H1 (cell line): ENCODE data around the gene ARL5C. TPM values are rescaled to one million over a fixed set of nuclear protein-coding genes. Genes with fewer than 3 reads are reported as not detected.
A peak's percentile ranks its signal among the peaks of the same experiment; 100 is the strongest.

Source experiments
- CTCF ChIA-PET: fragments of 300-600 bp; sonication (Branson Sonifier 250); formaldehyde crosslinking; loops from one replicate; lab custom pipeline; 2021; ENCODE audit not compliant: partially characterized antibody; lab: Charles Lee
- POLR2A ChIA-PET: fragments of 300-600 bp; sonication (Branson Sonifier 250); formaldehyde crosslinking; loops from one replicate; lab custom pipeline; 2021; ENCODE audit warnings: inconsistent platforms; ENCODE audit not compliant: partially characterized antibody; lab: Charles Lee
- DNase-seq, 2 experiments: peaks; one replicate each; pipeline versions ENCODE4 v3.0.0 to v3.0.0-alpha.2; 2010 to 2022; ENCODE audit warnings: low spot score in 2 of 2, low read depth in 1 of 2, mixed read lengths in 1 of 2
- FAIRE-seq: peaks from 2 replicates; lab custom pipeline; 2011; peaks lifted over from hg19 to GRCh38; lab: Jason Lieb, UNC
- H2AFZ ChIP-seq: 2 replicates; pipeline ENCODE4 v1.8.1; 2012; ENCODE audit warnings: low read length, inconsistent platforms
- H2AK5ac ChIP-seq: 2 replicates; pipeline ENCODE4 v1.6.1; 2013; ENCODE audit warnings: low read depth, low read length
- H2BK120ac ChIP-seq: replicated peaks from 2 replicates; pipeline ENCODE3; 2013; ENCODE audit warnings: low read depth, low read length, inconsistent platforms
- H2BK12ac ChIP-seq: 2 replicates; pipeline ENCODE4 v1.6.1; 2013; ENCODE audit warnings: low read depth, low read length
- H2BK15ac ChIP-seq: 2 replicates; pipeline ENCODE4 v1.6.1; 2013; ENCODE audit warnings: low read length
- H2BK20ac ChIP-seq: 2 replicates; pipeline ENCODE4 v1.6.1; 2013; ENCODE audit warnings: low read length
- H2BK5ac ChIP-seq: 2 replicates; pipeline ENCODE4 v1.6.1; 2013; ENCODE audit warnings: low read depth, low read length
- H3K14ac ChIP-seq: 2 replicates; pipeline ENCODE4 v1.6.1; 2013; ENCODE audit warnings: inconsistent platforms; ENCODE audit not compliant: insufficient read length
- H3K18ac ChIP-seq: 2 replicates; pipeline ENCODE4 v1.6.1; 2013; ENCODE audit warnings: low read length; ENCODE audit errors: extremely low read depth
- H3K23ac ChIP-seq: 2 replicates; pipeline ENCODE4 v1.6.1; 2013; ENCODE audit warnings: inconsistent platforms; ENCODE audit not compliant: insufficient read length
- H3K23me2 ChIP-seq: 2 replicates; pipeline ENCODE4 v1.6.1; 2013; ENCODE audit warnings: low read depth, low read length
- H3K27ac ChIP-seq: 2 replicates; pipeline ENCODE4 v1.6.1; 2011; ENCODE audit warnings: low read depth, low read length, inconsistent platforms
- H3K27me3 ChIP-seq, 4 experiments: replicated peaks in 1 of 4; 1 replicate in 1 of 4; 2 replicates in 3 of 4; pipeline versions ENCODE4 v1.6.1 to v1.8.1; 2011 to 2013; ENCODE audit warnings: low read length in 3 of 4, mild to moderate bottlenecking in 3 of 4, inconsistent platforms in 2 of 4, mixed read lengths in 2 of 4, moderate library complexity in 1 of 4; ENCODE audit not compliant: control insufficient read depth in 3 of 4, insufficient read depth in 3 of 4; ENCODE audit errors: extremely low read depth in 1 of 4
- H3K36me3 ChIP-seq, 4 experiments: 2 replicates each; pipeline versions ENCODE4 v1.6.1 to v1.8.1; 2011 to 2013; ENCODE audit warnings: mild to moderate bottlenecking in 4 of 4, low read length in 3 of 4, moderate library complexity in 2 of 4, control low read depth in 1 of 4, inconsistent platforms in 1 of 4; ENCODE audit not compliant: insufficient read depth in 4 of 4, control insufficient read depth in 2 of 4
- H3K4ac ChIP-seq: replicated peaks from 2 replicates; pipeline ENCODE3; 2013; ENCODE audit warnings: low read length, low read depth, mixed read lengths, inconsistent platforms; ENCODE audit not compliant: insufficient read length
- H3K4me1 ChIP-seq, 4 experiments: replicated peaks in 1 of 4; 1 replicate in 1 of 4; 2 replicates in 3 of 4; pipeline versions ENCODE4 v1.6.1 to v1.8.1; 2011 to 2013; ENCODE audit warnings: low read length in 3 of 4, inconsistent platforms in 2 of 4, mixed read lengths in 1 of 4; ENCODE audit not compliant: insufficient read depth in 4 of 4, control insufficient read depth in 3 of 4
- H3K4me2 ChIP-seq, 2 experiments: 2 replicates each; pipeline versions ENCODE4 v1.6.1 to v1.8.1; 2011 to 2013; ENCODE audit warnings: low read depth in 2 of 2, low read length in 2 of 2, control low read depth in 1 of 2, inconsistent platforms in 1 of 2, mild to moderate bottlenecking in 1 of 2; ENCODE audit not compliant: insufficient read depth in 1 of 2
- H3K4me3 ChIP-seq, 4 experiments: fragments of 200-600, 300-600 bp in 1 of 4; sonication (generic), shearing (Covaris generic), sonication (Bioruptor Twin) in 1 of 4; 2 replicates each; pipeline versions ENCODE4 v1.5.1 to v1.8.1; 2011 to 2016; ENCODE audit warnings: low read length in 4 of 4, low read depth in 3 of 4, control low read depth in 2 of 4, inconsistent platforms in 2 of 4, mild to moderate bottlenecking in 2 of 4, mixed read lengths in 1 of 4, moderate library complexity in 1 of 4; ENCODE audit not compliant: insufficient read depth in 2 of 4; ENCODE audit errors: extremely low read depth in 1 of 4
- H3K56ac ChIP-seq: replicated peaks from 2 replicates; pipeline ENCODE3; 2013; ENCODE audit warnings: low read depth, mild to moderate bottlenecking, mixed read lengths, low read length, inconsistent platforms; ENCODE audit not compliant: insufficient read length
- H3K79me1 ChIP-seq: 2 replicates; pipeline ENCODE4 v1.6.1; 2013; ENCODE audit warnings: low read depth, low read length, control low read depth
- H3K79me2 ChIP-seq, 2 experiments: 2 replicates each; pipeline versions ENCODE4 v1.6.1 to v1.8.1; 2012 to 2013; ENCODE audit warnings: low read length in 2 of 2, mild to moderate bottlenecking in 2 of 2, inconsistent platforms in 1 of 2; ENCODE audit not compliant: insufficient read depth in 2 of 2, control insufficient read depth in 1 of 2
- H3K9ac ChIP-seq, 4 experiments: replicated peaks in 1 of 4; 1 replicate in 1 of 4; 2 replicates in 3 of 4; pipeline versions ENCODE4 v1.6.1 to v1.8.1; 2011 to 2013; ENCODE audit warnings: low read depth in 3 of 4, low read length in 3 of 4, control low read depth in 2 of 4, mild to moderate bottlenecking in 2 of 4, moderate library complexity in 2 of 4, inconsistent platforms in 1 of 4; ENCODE audit errors: extremely low read depth in 1 of 4
- H3K9me3 ChIP-seq, 2 experiments: 2 replicates each; pipeline versions ENCODE4 v1.6.1 to v1.8.1; 2012 to 2013; ENCODE audit warnings: mild to moderate bottlenecking in 2 of 2, moderate library complexity in 2 of 2, control low read depth in 1 of 2, inconsistent platforms in 1 of 2, low read depth in 1 of 2, low read length in 1 of 2, mixed read lengths in 1 of 2; ENCODE audit not compliant: insufficient read depth in 2 of 2
- H4K20me1 ChIP-seq, 2 experiments: replicated peaks in 1 of 2; 2 replicates each; pipeline versions ENCODE3 to v1.8.1; 2011 to 2013; ENCODE audit warnings: inconsistent platforms in 2 of 2, low read length in 2 of 2, mild to moderate bottlenecking in 1 of 2; ENCODE audit not compliant: insufficient read depth in 2 of 2, control insufficient read depth in 1 of 2
- H4K5ac ChIP-seq: 2 replicates; pipeline ENCODE4 v1.6.1; 2013; ENCODE audit warnings: low read length, low read depth, mixed read lengths, inconsistent platforms; ENCODE audit not compliant: insufficient read length
- H4K8ac ChIP-seq: 2 replicates; pipeline ENCODE4 v1.8.0; 2013; ENCODE audit warnings: mild to moderate bottlenecking, moderate library complexity, low read length, inconsistent platforms; ENCODE audit not compliant: insufficient read depth; ENCODE audit errors: extremely low read depth
- H4K91ac ChIP-seq: replicated peaks from 2 replicates; pipeline ENCODE3; 2013; ENCODE audit warnings: low read length, mixed read lengths, inconsistent platforms; ENCODE audit not compliant: insufficient read length
- BCL11A ChIP-seq, 2 experiments: IDR thresholded peaks; one replicate each; pipeline ENCODE4 v1.6.1; 2011; ENCODE audit warnings: low read depth in 2 of 2, low read length in 2 of 2, mild to moderate bottlenecking in 2 of 2
- CHD1 ChIP-seq: IDR thresholded peaks from 2 replicates; pipeline ENCODE4 v1.6.1; 2012; ENCODE audit warnings: low read depth, low read length, improper control_type of control experiment
- CREB1 ChIP-seq: IDR thresholded peaks from 2 replicates; pipeline ENCODE4 v1.6.1; 2012; ENCODE audit warnings: inconsistent platforms
- CTBP2 ChIP-seq: IDR thresholded peaks from 2 replicates; pipeline ENCODE4 v1.7.0; 2011; ENCODE audit warnings: borderline replicate concordance, mild to moderate bottlenecking, moderate library complexity, mixed read lengths, low read length; ENCODE audit not compliant: insufficient read depth, insufficient read length
- HDAC2 ChIP-seq, 2 experiments: fragments of 300-600 bp in 1 of 2; sonication (generic) in 1 of 2; IDR thresholded peaks; 2 replicates each; pipeline ENCODE4 v1.6.1; 2011 to 2012; ENCODE audit warnings: low read depth in 2 of 2, low read length in 2 of 2, mild to moderate bottlenecking in 2 of 2, moderate library complexity in 2 of 2, borderline replicate concordance in 1 of 2, inconsistent platforms in 1 of 2
- KDM1A ChIP-seq: fragments of 200-600, 300-600 bp; sonication (generic); IDR thresholded peaks from 2 replicates; pipeline ENCODE4 v1.7.1; 2016; ENCODE audit warnings: mild to moderate bottlenecking, low read length, borderline replicate concordance
- KDM4A ChIP-seq: IDR thresholded peaks from one replicate; pipeline ENCODE4 v1.7.1; 2012; ENCODE audit warnings: low read depth, mild to moderate bottlenecking, moderate library complexity, low read length, inconsistent platforms; ENCODE audit not compliant: severe bottlenecking
- POLR2AphosphoS5 ChIP-seq: IDR thresholded peaks from 2 replicates; pipeline ENCODE4 v1.6.1; 2011; ENCODE audit warnings: low read depth, low read length
- SIRT6 ChIP-seq: IDR thresholded peaks from one replicate; pipeline ENCODE4 v1.7.1; 2012; ENCODE audit warnings: low read length, inconsistent platforms
- TAF1 ChIP-seq: IDR thresholded peaks from 2 replicates; pipeline ENCODE4 v1.6.1; 2011; ENCODE audit warnings: mild to moderate bottlenecking, low read depth, low read length
- WGBS, 2 experiments: shearing (Covaris generic) in 1 of 2; methylation state at CpG; one replicate each; pipeline versions ENCODE4 v1.1.6 to v1.1.7; 2013 to 2015; ENCODE audit warnings: low lambda C conversion rate in 2 of 2, mixed read lengths in 2 of 2, inconsistent platforms in 1 of 2, low coverage in 1 of 2, missing lambda C conversion rate in 1 of 2; ENCODE audit not compliant: insufficient replicate concordance in 2 of 2, insufficient coverage in 1 of 2, insufficient read length in 1 of 2; ENCODE audit errors: extremely low coverage in 1 of 2, missing lambda C conversion rate in 1 of 2; 5-methylcytosine and 5-hydroxymethylcytosine counted together
- polyA plus RNA-seq, 7 experiments: library from polyadenylated mRNA; depleted of rRNA in 3 of 7; stranded (reverse) in 5 of 7; unstranded in 2 of 7; fragments of >200 nt in 5 of 7; fragments of 200-250 nt in 2 of 7; gene quantifications; 1 replicate in 5 of 7; 2 replicates in 1 of 7; 4 replicates in 1 of 7; pipeline versions ENCODE4 v1.2.1 to v1.2.3, GENCODE V29; 2011 to 2013; ENCODE audit warnings: missing spikeins in 2 of 7, mixed read lengths in 2 of 7
- total RNA-seq: library from RNA; stranded (reverse); fragmentation: NEBNext Ultra II Directional; extraction: Animal tissue kit (Norgen Biotek cat#: 25700); gene quantifications from 2 replicates; pipeline ENCODE4 v1.2.1, GENCODE V29; 2021

The ARL5C gene
- total and polyA plus RNA-seq, 2 of the 8 experiments (the other 6 are each of a cell fraction or from before 2014, with no cell fraction given), result not detected

DNA sequence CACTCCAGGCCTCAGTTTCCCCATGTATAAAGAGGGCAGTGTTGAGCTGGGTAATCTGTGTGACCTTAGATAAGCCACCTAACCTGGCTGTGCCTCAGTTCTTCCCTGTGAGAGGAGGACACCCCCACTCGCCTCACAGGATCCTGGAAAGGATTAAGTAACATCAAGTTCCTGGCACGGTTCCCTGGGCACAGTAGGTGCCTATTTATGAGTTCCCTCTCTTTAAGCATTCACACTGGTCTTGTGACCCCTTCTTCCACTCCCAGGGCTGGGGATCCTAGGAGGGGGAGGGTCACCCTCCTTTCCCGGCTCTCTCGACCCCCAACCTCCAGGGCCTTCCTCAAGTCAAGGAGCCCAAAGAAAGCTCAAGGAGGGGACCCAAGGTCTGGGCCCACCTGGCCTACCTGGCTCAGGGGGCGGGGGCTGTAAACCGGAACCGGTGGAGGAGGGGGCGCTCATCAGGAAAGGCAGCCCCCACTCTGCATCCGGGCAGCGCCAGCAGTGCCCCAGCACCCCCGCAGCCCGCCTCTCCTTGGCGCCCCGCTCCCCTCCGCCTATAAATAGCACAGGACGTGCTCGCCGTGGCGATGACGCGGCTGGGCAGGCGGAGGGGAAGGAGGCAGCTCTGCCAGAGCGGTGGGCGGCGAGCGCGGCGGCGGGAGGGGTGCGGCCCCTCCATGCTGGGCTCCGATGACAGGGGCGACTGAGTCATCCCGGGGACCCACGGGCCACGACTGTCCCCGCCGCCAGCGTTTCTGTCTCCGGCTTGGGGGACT, 43.5 kb upstream of the ARL5C start:
- H3K79me2 ChIP-seq, result no peaks in the 10 kb centered on the region
- peak overlapping the region; percentile 92 for H2BK20ac ChIP-seq
- no peak overlapping the region for H3K14ac ChIP-seq
- 9% methylated on average over 25 of the region's 39 CpGs; no CpG with 5 or more reads in 1 of the 2 experiments for WGBS, 2 experiments
- peak overlapping the region; percentile 78 for H4K8ac ChIP-seq
- peak overlapping the region; percentile 68 to 85 for H3K4me2 ChIP-seq
- peaks cover 3 to 8% (median 7%) of the 10 kb centered on the region in 4 experiments; a peak in 6 of 8 replicates for H3K36me3 ChIP-seq
- H3K56ac ChIP-seq, result peak overlapping the region; percentile 22
- H2AK5ac ChIP-seq, result 0 out of 2 replicates have a peak overlapping the region, but pooled peaks have one; percentile 80
- H3K27ac ChIP-seq, result no peak overlapping the region
- H3K23me2 ChIP-seq, result peaks cover 6% of the 10 kb centered on the region; the same call in 1 of the 2 replicates
- H3K27me3 ChIP-seq, result peaks cover 0 to 4% (median 2%) of the 10 kb centered on the region in 4 experiments; a peak in 3 of 7 replicates
- peak overlapping the region; percentile 75 for H4K91ac ChIP-seq
- no peak overlapping the region for H3K4ac ChIP-seq
- H3K9me3 ChIP-seq, result no peaks in the 10 kb centered on the region
- peak overlapping the region; percentile 3 for H2BK120ac ChIP-seq
- H3K9ac ChIP-seq, result peak overlapping the region in 2 of 4 experiments; percentile 25 to 46; a peak in 3 of 7 replicates
- H3K18ac ChIP-seq, result peak overlapping the region; percentile 83
- H3K4me1 ChIP-seq, result peaks cover 5 to 32% (median 24%) of the 10 kb centered on the region in 4 experiments
- H3K4me3 ChIP-seq, result peak overlapping the region; percentile 27 to 62 (median 50)
- H2BK5ac ChIP-seq, result peak overlapping the region; percentile 71; the same call in 1 of the 2 replicates
- peak overlapping the region; percentile 16; the same call in 1 of the 2 replicates for H2AFZ ChIP-seq
- DNase-seq (peak in 1 of 2 experiments; percentile 76), FAIRE-seq (no peak)
- H2BK12ac ChIP-seq, result peak overlapping the region; percentile 96
- H2BK15ac ChIP-seq, result peak overlapping the region; percentile 88
- H3K23ac ChIP-seq, result no peak overlapping the region
- no peaks in the 10 kb centered on the region for H3K79me1 ChIP-seq
- no peak overlapping the region for H4K5ac ChIP-seq
- POLR2A ChIA-PET, result interaction anchor here (0.5 to 9.5 kb wide), 14 partner anchors 10 to 363 kb away, joined by 3 to 113 read pairs (median 5); partner anchors contain the start of genes CACNB1, RPL19 and STAC2
- CTCF ChIA-PET, result interaction anchor here (0.6 to 24.1 kb wide), 9 partner anchors 10 to 172 kb away, joined by 3 to 982 read pairs (median 6); partner anchors contain the start of genes CACNB1 and RPL19
- peaks cover 0 to 5% of the 10 kb centered on the region in 2 experiments for H4K20me1 ChIP-seq
- TF ChIP-seq CHD1 (no peak), BCL11A (IDR thresholded peaks at IDR 0.05; ENCODE audit: low read depth in 2 of 2, low read length in 2 of 2) (no peak), HDAC2 (IDR thresholded peaks at IDR 0.05; ENCODE audit: borderline replicate concordance in 1 of 2, low read depth in 2 of 2, low read length in 2 of 2) (no peak), SIRT6 (no peak), KDM4A (peak; percentile 56), KDM1A (0 out of 2 replicates have a peak, but pooled peaks have one; percentile 45), CTBP2 (no peak), TAF1 (peak; percentile 32; the same call in 1 of the 2 replicates), POLR2AphosphoS5 (peak; percentile 64; the same call in 1 of the 2 replicates), CREB1 (peak; percentile 54; the same call in 1 of the 2 replicates)
